Mammary epithelial cell (primary cell): ENCODE measurements around the gene RCBTB2.

Experiments
- EZH2 ChIP-seq: IDR thresholded peaks from 2 replicates; pipeline ENCODE4 v1.6.1; 2012; ENCODE audit warnings: low read length, inconsistent platforms, borderline replicate concordance
- TF ChIP-seq, protein P1 (sequence below), 2 donors: IDR thresholded peaks in 1 of 2; conservative IDR thresholded peaks in 1 of 2; 2 replicates each; pipeline ENCODE4 v1.5.1; 2011 to 2012; ENCODE audit warnings: inconsistent platforms in 2 of 2, low read length in 2 of 2, mild to moderate bottlenecking in 2 of 2, control low read depth in 1 of 2, low read depth in 1 of 2; ENCODE audit not compliant: insufficient read depth in 1 of 2; ENCODE audit errors: extremely low read depth in 1 of 2

DNA sequence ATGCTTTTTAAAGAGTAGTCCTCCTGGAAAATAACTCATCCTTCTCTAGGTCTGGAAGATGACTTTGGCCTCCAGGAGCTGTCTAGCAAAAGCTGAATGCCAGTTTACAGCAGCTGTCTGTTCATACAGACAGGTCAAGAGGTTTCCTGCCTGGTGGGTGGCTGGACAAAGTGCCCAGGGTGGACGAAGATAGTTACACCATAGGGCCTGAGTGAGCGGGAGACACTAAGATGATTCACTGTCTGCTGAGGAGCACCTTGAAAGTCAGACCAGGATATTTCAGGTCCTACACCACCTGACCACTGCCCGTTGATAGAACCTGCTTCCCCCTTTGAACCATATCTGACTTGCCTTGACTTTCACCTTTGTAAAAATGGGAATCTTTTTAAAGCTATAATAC is 49.2 kb upstream of the RCBTB2 start:
- no peak for TF ChIP-seq EZH2
- TF ChIP-seq, protein P1, sequence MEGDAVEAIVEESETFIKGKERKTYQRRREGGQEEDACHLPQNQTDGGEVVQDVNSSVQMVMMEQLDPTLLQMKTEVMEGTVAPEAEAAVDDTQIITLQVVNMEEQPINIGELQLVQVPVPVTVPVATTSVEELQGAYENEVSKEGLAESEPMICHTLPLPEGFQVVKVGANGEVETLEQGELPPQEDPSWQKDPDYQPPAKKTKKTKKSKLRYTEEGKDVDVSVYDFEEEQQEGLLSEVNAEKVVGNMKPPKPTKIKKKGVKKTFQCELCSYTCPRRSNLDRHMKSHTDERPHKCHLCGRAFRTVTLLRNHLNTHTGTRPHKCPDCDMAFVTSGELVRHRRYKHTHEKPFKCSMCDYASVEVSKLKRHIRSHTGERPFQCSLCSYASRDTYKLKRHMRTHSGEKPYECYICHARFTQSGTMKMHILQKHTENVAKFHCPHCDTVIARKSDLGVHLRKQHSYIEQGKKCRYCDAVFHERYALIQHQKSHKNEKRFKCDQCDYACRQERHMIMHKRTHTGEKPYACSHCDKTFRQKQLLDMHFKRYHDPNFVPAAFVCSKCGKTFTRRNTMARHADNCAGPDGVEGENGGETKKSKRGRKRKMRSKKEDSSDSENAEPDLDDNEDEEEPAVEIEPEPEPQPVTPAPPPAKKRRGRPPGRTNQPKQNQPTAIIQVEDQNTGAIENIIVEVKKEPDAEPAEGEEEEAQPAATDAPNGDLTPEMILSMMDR (conservative IDR thresholded peaks at IDR 0.05 in 1 of 2, IDR thresholded peaks at IDR 0.05 in 1 of 2; ENCODE audit: extremely low read depth in 1 of 2, insufficient read depth in 1 of 2, low read depth in 1 of 2, low read length in 2 of 2): no peak
